Activated CD8-positive, alpha-beta T cell treated with anti-CD3 and anti-CD28 coated beads, Interleukin-2, amount 10 ng/mL, durations not matched to agents 7 days and 5 days (primary cell): ENCODE results near the gene DPH1. TPM values are rescaled to one million over a fixed set of nuclear protein-coding genes. Genes with fewer than 3 reads are reported as not detected.

Experiments used
- ATAC-seq: fragments of 150-1000 bp; cut with Tn5 transposase; one replicate; pipeline ENCODE4 v1.10.0; 2021; ENCODE audit warnings: moderate library complexity
- CTCF ChIA-PET: fragments of 350-600 bp; sonication (Branson Sonifier 250); formaldehyde crosslinking; loops from one replicate; lab custom pipeline; 2021; ENCODE audit warnings: antibody characterized with exemption; lab: Charles Lee
- POLR2A ChIA-PET: fragments of 350-600 bp; sonication (Branson Sonifier 250); formaldehyde crosslinking; loops from one replicate; lab custom pipeline; 2021; ENCODE audit warnings: antibody characterized with exemption; lab: Charles Lee
- DNase-seq: peaks from one replicate; pipeline ENCODE4 v3.0.0-alpha.2; 2020
- H3K27ac Mint-ChIP-seq: one replicate; pipeline ENCODE4 v1.8.0; 2021; ENCODE audit warnings: mild to moderate bottlenecking, mixed read lengths
- H3K27me3 Mint-ChIP-seq: one replicate; pipeline ENCODE4 v1.8.0; 2021; ENCODE audit warnings: low read depth, mixed read lengths
- H3K36me3 Mint-ChIP-seq: one replicate; pipeline ENCODE4 v1.8.0; 2021; ENCODE audit warnings: low read depth, mixed read lengths
- H3K4me1 Mint-ChIP-seq: one replicate; pipeline ENCODE4 v1.8.0; 2021; ENCODE audit warnings: low read depth, mixed read lengths
- H3K4me3 Mint-ChIP-seq: one replicate; pipeline ENCODE4 v1.8.0; 2021; ENCODE audit warnings: mild to moderate bottlenecking, mixed read lengths
- H3K9me3 Mint-ChIP-seq: one replicate; pipeline ENCODE4 v1.8.0; 2022; ENCODE audit warnings: mixed read lengths; ENCODE audit not compliant: insufficient read depth
- total RNA-seq, 2 experiments: library from RNA; stranded (reverse); gene quantifications; one replicate each; pipeline ENCODE4 v1.2.3, GENCODE V29; 2021

Gene DPH1
- total RNA-seq, 2 experiments from 2014 or later: 24.6 to 24.7 TPM

GRCh38 chr17:2044263-2044894 lies 14.4 kb downstream of the DPH1 start:
- no peak for DNase-seq
- no peak overlapping the region for H3K27ac Mint-ChIP-seq
- ChIA-PET CTCF (interaction anchor here (1.4 kb wide), 1 partner anchor 9 kb away, joined by 3 read pairs; no protein-coding TSS in a partner anchor), POLR2A (interaction anchor here (0.6 kb wide), 1 partner anchor 231 kb away, joined by 3 read pairs; no protein-coding TSS in a partner anchor)
- H3K4me3 Mint-ChIP-seq: no peak overlapping the region
- ATAC-seq: no peak
- peaks cover 32% of the 10 kb centered on the region for H3K4me1 Mint-ChIP-seq
- H3K27me3 Mint-ChIP-seq: no peaks in the 10 kb centered on the region
- H3K36me3 Mint-ChIP-seq: peaks cover 26% of the 10 kb centered on the region
- no peaks in the 10 kb centered on the region for H3K9me3 Mint-ChIP-seq

DNA sequence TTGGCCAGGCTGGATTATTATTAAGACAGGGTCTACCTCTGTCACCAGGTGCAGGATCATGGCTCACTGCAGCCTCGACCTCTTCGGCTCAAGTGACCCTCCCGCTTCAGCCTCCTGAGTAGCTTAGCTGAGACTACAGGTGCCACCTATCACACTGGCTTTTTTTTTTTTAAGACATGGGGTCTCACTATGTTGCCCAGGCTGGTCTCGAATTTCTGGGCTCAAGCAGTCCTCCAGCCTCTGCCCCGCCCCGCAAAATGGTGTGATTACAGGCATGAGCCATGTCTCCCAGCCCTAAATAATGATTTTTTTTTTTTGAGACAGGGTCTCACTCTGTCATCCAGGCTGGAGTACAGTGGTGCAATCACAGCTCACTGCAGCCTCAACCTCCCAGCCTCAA lies 17.6 kb downstream of the DPH1 start:
- ChIA-PET POLR2A (interaction anchor here (1.3 kb wide), 1 partner anchor 224 kb away, joined by 3 read pairs; no protein-coding TSS in a partner anchor), CTCF (interaction anchor here (0.6 to 0.8 kb wide), 2 partner anchors 199 to 379 kb away, joined by 3 read pairs; no protein-coding TSS in a partner anchor)
- no peak for DNase-seq
- Mint-ChIP-seq H3K27me3 (peaks cover 9% of the 10 kb centered on the region), H3K4me1 (peaks cover 34% of the 10 kb centered on the region), H3K9me3 (no peaks in the 10 kb centered on the region), H3K27ac (no peak overlapping the region), H3K4me3 (no peak overlapping the region), H3K36me3 (peaks cover 22% of the 10 kb centered on the region)
- ATAC-seq: no peak

GRCh38 chr17:2048805-2049204 lies 18.9 kb downstream of the DPH1 start:
- ChIA-PET POLR2A (no interaction called here), CTCF (no interaction called here)
- DNase-seq: no peak
- H3K27me3 Mint-ChIP-seq: peaks cover 14% of the 10 kb centered on the region
- H3K9me3 Mint-ChIP-seq: no peaks in the 10 kb centered on the region
- peak overlapping the region; percentile 66 for H3K4me3 Mint-ChIP-seq
- H3K36me3 Mint-ChIP-seq: peaks cover 11% of the 10 kb centered on the region
- H3K4me1 Mint-ChIP-seq: peaks cover 29% of the 10 kb centered on the region
- ATAC-seq: no peak
- H3K27ac Mint-ChIP-seq: no peak overlapping the region

- H3K4me1 Mint-ChIP-seq: peaks cover 30% of the 10 kb centered on the region
- DNase-seq (peak; percentile 90), ATAC-seq (peak; percentile 57)
- H3K36me3 Mint-ChIP-seq: peaks cover 5% of the 10 kb centered on the region
- CTCF ChIA-PET: interaction anchor here (0.9 to 1.3 kb wide), 2 partner anchors 195 to 204 kb away, joined by 4 to 5 read pairs; no protein-coding TSS in a partner anchor
- H3K27ac Mint-ChIP-seq: peak overlapping the region; percentile 43
- peak overlapping the region; percentile 66 for H3K4me3 Mint-ChIP-seq
- H3K27me3 Mint-ChIP-seq: peaks cover 14% of the 10 kb centered on the region
- H3K9me3 Mint-ChIP-seq: no peaks in the 10 kb centered on the region
- POLR2A ChIA-PET: no interaction called here
Measured at GRCh38 chr17:2049333-2050299, 19.7 kb downstream of the DPH1 start.

DNA sequence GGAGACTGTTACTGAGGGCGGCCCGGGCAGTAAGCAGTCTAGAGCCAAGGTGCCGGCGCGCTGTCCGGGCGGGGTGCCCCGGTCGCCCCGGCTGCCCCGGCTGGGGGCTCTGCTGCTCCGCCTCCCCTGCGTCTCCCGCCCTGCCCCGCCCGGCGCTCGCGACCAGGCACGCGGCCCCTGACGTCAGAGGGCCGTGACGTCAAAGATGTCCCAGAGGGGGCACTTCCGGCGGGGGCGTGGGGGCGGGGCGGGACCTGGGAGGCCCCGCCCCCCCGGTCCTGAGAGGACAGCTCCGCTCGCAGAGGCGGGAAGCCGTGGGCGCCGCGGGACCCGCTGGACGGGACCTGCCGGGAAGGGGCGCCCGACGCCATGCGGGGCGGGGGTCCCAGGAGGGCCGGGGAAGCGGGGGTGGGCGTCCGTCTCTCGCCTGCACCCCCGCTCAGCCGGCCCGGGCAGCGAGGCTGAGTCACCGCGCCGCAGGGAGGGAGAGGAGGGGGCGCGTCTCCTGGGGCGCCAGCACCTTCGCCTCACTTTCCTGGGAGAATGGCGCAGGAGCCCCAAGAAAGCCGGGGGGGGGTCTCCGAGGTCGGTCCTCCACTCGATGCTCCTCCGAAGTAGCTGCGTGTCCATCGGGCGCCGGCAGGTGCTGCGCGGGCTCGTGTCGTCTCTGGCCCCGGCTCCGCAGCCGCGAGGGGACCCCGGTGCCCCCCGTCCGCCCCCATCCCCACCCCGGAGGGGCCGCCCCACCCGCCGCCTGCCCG lies 20.5 kb downstream of the DPH1 start:
- no peak overlapping the region for H3K4me3 Mint-ChIP-seq
- no peak overlapping the region for H3K27ac Mint-ChIP-seq
- POLR2A ChIA-PET: interaction anchor here (1.6 kb wide), 1 partner anchor 343 kb away, joined by 5 read pairs; no protein-coding TSS in a partner anchor
- peaks cover 30% of the 10 kb centered on the region for H3K4me1 Mint-ChIP-seq
- no peaks in the 10 kb centered on the region for H3K9me3 Mint-ChIP-seq
- H3K36me3 Mint-ChIP-seq: no peaks in the 10 kb centered on the region
- DNase-seq: peak; percentile 77
- ATAC-seq: peak; percentile 4
- CTCF ChIA-PET: interaction anchor here (0.9 to 1.3 kb wide), 4 partner anchors 194 to 342 kb away, joined by 3 to 5 read pairs (median 4); no protein-coding TSS in a partner anchor
- H3K27me3 Mint-ChIP-seq: peaks cover 14% of the 10 kb centered on the region

DNA sequence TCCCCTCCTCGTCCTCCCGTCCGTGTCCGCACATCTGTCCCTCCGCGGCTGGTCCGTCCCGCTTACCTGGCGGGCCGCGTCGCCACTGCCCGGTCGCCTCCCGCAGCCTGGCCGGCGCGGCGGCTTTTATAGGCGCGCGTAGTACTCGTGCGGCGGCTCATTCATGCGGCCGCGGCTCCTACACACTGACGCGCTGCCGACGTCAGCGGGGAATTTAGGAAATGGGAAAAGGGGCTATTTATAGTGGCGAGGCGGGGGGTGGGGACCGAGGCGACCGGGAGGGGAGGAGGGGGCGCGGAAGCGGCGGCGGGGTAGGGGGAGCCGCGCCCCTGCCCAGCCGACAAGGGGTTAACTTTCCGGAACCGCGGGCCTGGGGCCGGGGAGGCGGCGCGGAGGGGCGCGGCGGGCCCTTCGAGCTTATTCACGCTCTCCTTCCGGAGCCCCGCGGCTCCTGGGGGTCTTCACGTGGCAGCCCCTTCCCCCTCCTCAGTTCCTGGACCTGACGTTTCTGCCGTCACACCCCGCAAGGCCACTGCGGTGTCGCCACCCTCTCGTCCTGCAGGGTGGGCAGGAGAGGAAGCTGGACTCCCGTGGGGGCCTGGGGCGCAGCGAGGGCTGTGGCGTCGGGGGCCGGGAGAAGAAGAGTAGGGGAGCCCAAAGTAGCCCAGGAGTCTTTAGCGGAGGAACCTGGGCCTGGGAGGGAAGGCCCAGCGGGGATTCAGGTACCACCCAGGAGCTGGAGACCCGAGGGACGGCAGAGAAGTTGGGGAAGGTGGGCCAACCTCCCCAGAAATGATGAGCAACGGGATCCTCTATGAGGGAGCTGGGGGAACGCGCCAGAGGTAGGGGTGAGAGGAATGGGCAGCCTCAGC lies 21.3 kb downstream of the DPH1 start:
- H3K27me3 Mint-ChIP-seq: peaks cover 14% of the 10 kb centered on the region
- ChIA-PET POLR2A (interaction anchor here (0.6 to 1.6 kb wide), 3 partner anchors 152 to 342 kb away, joined by 3 to 5 read pairs (median 3); no protein-coding TSS in a partner anchor), CTCF (interaction anchor here (1.2 to 1.3 kb wide), 5 partner anchors 194 to 341 kb away, joined by 3 to 5 read pairs (median 5); no protein-coding TSS in a partner anchor)
- H3K27ac Mint-ChIP-seq: peak overlapping the region; percentile 46
- peaks cover 30% of the 10 kb centered on the region for H3K4me1 Mint-ChIP-seq
- H3K4me3 Mint-ChIP-seq: peak overlapping the region; percentile 36
- no peaks in the 10 kb centered on the region for H3K36me3 Mint-ChIP-seq
- H3K9me3 Mint-ChIP-seq: no peaks in the 10 kb centered on the region
- ATAC-seq (no peak), DNase-seq (no peak)

- CTCF ChIA-PET: interaction anchor here (1.2 kb wide), 3 partner anchors 193 to 335 kb away, joined by 3 to 5 read pairs (median 5); no protein-coding TSS in a partner anchor
- peak overlapping the region; percentile 6 for H3K27ac Mint-ChIP-seq
Measured at GRCh38 chr17:2051933-2052559, 22.1 kb downstream of the DPH1 start.

DNA sequence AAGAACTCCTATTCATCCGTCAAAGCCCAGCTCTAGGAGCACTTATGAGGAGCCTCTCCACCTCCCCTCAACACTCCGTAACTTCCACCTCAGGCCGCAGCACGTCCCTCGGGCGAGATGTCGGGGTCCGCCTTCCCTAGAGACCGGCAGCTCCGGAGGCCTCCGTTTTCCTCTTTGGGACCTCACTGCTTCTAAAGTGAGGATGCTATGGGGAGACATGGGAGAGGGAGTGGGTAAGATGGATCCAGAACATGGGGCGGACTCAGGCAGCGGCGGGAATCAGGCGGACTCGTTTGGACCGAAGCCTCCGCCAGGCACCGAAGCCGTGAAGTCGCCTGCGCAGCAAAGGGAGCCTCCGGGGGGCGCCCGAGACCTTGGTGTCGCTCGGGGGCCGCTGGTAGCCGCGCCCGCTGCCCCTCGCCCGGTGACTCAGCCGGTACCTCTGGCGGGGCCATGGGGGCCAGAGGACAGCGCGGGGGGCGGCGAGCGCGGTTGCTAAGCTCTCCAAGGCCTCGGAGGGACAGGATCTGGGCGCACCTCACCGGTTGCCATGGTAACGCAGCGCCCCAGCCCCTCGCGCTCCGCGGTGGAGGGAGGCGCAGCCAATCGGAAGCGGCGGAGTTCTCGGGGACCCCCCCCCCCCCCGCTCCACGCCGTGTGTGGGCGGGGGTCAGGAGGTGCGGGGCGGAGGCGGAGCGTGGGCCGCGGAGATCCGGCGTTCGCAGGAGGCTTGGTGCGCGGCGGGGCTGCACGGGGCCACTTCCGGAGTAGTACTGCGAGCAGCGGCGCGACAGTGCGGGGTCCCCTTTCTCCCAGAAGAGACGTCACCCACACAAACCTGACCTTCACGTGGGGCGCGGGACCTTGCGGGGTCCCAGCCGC lies 23.7 kb downstream of the DPH1 start:
- ChIA-PET CTCF (interaction anchor here (0.7 to 8.5 kb wide), 29 partner anchors 7 to 362 kb away, joined by 3 to 343 read pairs (median 7); partner anchors contain the start of gene SMG6), POLR2A (interaction anchor here (1.1 to 5.9 kb wide), 3 partner anchors 192 to 283 kb away, joined by 3 to 58 read pairs (median 6); partner anchors contain the start of genes SGSM2 and TSR1)
- H3K4me1 Mint-ChIP-seq: peaks cover 30% of the 10 kb centered on the region
- no peaks in the 10 kb centered on the region for H3K9me3 Mint-ChIP-seq
- ATAC-seq (peak; percentile 30), DNase-seq (peak; percentile 84)
- H3K27me3 Mint-ChIP-seq: peaks cover 14% of the 10 kb centered on the region
- peak overlapping the region; percentile 78 for H3K4me3 Mint-ChIP-seq
- peak overlapping the region; percentile 82 for H3K27ac Mint-ChIP-seq
- H3K36me3 Mint-ChIP-seq: peaks cover 9% of the 10 kb centered on the region

More at GRCh38 chr17:2051933-2052559, 22.1 kb downstream of the DPH1 start:
- Mint-ChIP-seq H3K4me1 (peaks cover 30% of the 10 kb centered on the region), H3K36me3 (peaks cover 3% of the 10 kb centered on the region), H3K27me3 (peaks cover 14% of the 10 kb centered on the region), H3K9me3 (no peaks in the 10 kb centered on the region), H3K4me3 (peak overlapping the region; percentile 10)
- POLR2A ChIA-PET: interaction anchor here (0.6 to 1.6 kb wide), 3 partner anchors 151 to 341 kb away, joined by 3 to 5 read pairs (median 3); no protein-coding TSS in a partner anchor
- ATAC-seq: no peak
- no peak for DNase-seq

GRCh38 chr17:2054262-2054511 lies 24.2 kb downstream of the DPH1 start:
- ATAC-seq: no peak
- peak overlapping the region; percentile 82 for H3K27ac Mint-ChIP-seq
- H3K9me3 Mint-ChIP-seq: no peaks in the 10 kb centered on the region
- POLR2A ChIA-PET: interaction anchor here (0.6 to 5.9 kb wide), 10 partner anchors 17 to 339 kb away, joined by 3 to 58 read pairs (median 5); partner anchors contain the start of genes SGSM2 and TSR1
- H3K4me1 Mint-ChIP-seq: peaks cover 25% of the 10 kb centered on the region
- peak; percentile 65 for DNase-seq
- peak overlapping the region; percentile 78 for H3K4me3 Mint-ChIP-seq
- CTCF ChIA-PET: interaction anchor here (0.6 to 8.5 kb wide), 46 partner anchors 8 to 362 kb away, joined by 3 to 343 read pairs (median 6); partner anchors contain the start of genes RTN4RL1, SMG6, SRR and TSR1
- H3K36me3 Mint-ChIP-seq: peaks cover 9% of the 10 kb centered on the region
- H3K27me3 Mint-ChIP-seq: peaks cover 14% of the 10 kb centered on the region
